NCI-H1436 treated with DMSO at 0.1 percent for 48 hours (cell line): Measurements from ENCODE around the gene OR2F2.

Source experiments
- DNase-seq: peaks from one replicate; lab custom pipeline; 2025; lab: John Stamatoyannopoulos, UW

Gene OR2F2

GRCh38 chr7:143914938-143915652 lies 19.9 kb upstream of the OR2F2 start:
- DNase-seq: no peak

- DNase-seq: no peak
Measured at GRCh38 chr7:143924851-143925250, 10.2 kb upstream of the OR2F2 start.

GRCh38 chr7:143929224-143929920 lies 5.7 kb upstream of the OR2F2 start:
- no peak for DNase-seq

DNA sequence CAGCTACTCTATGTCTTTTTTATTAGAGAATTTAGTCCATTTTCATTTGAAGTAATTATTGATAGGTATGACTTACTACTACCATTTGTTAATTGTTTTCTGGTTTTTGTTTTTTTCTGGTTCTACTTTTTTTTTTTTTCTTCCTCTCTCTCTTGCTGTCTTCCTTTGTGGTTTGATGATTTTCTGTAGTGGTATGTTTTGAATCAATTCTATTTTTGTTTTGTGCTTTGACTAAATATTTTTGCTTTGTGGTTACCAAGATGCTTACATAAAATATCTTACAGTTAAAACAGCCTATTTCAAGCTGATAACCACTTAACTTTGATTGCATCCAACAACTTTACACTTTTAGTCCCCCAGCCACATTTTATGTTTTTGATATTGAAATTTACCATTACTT lies 3.3 kb upstream of the OR2F2 start:
- no peak for DNase-seq

DNA sequence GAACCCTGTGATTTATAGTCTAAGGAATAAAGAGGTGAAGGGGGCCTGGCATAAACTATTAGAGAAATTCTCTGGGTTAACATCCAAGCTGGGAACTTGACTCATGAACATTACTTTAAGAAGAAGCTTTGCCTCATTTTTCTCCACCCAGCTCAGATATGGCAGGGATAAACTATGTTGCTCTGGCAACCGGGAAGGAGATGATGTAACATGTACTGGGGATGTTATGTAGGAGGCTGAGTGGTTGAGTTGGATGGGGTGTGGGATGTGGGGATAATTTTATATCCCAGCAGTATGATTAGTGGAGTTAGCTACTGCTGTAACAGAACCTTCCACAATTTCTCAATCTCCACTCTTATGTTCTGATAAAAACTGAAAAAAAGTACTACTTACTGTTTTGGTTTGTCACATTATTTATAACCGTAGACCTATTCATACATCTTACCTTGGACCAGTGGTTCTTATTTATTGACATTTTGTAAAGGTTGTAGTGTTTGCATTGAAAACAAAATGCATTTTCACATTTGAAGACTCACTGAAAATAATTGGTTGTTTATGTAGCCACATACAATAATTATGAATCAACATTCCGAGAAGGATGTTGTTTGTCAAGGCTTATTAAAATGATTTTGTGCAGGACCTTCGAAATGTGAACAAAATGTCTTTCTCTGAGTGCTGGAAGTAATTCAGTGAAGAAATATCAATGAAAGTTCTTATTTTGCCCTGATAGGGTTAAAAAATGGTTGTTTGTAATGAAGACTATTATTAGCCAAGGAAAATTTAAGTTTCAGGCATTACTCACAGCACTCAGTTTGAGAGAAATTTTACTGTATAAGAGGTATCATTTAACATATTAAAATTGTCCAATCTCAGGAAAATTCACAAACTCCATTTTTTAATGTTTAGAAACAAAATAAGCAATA lies 1.3 kb downstream of the OR2F2 start:
- no peak for DNase-seq

GRCh38 chr7:143938379-143939243 lies 3.6 kb downstream of the OR2F2 start:
- no peak for DNase-seq

- DNase-seq: no peak
Measured at GRCh38 chr7:143945423-143945822, 10.4 kb downstream of the OR2F2 start.

DNA sequence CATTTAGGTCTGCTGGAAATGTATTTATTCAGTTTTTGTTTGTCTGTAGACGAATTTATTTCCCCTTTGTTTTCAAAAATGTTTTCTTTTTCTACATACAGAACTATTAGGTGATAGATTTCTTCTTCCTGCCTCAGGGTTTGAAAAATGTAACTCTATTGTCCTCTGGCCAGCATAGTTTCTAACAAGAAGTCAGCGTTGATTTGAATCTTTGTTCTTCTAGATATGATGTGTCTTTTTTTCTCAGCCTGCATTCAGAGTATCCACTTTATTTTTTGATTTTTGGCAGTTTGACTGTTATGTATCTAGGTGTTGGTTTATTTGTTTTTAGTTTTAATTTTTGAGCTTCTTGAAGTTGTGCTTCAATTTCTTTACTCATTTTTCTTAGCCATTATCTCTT lies 12.1 kb downstream of the OR2F2 start:
- DNase-seq: no peak

DNA sequence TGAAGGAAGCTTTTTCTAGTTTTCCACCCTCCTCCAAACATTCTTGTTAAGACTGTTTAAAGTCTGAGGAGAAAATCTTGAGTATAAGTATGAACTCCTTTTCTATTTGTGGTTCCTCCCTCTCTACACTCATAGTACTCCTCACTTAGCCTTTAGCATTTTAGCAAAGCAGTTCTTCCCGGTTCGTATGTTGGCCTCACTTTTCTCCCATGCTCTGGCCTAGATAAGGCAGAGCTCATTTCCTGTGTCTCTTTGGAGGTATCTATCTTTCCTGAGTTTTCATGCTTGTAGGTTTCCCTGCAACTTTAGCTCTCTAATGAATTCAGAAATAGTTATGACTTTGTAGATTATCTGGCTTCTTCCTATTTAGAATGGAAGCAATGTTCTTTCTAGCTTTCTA lies 13.7 kb downstream of the OR2F2 start:
- DNase-seq: no peak

DNA sequence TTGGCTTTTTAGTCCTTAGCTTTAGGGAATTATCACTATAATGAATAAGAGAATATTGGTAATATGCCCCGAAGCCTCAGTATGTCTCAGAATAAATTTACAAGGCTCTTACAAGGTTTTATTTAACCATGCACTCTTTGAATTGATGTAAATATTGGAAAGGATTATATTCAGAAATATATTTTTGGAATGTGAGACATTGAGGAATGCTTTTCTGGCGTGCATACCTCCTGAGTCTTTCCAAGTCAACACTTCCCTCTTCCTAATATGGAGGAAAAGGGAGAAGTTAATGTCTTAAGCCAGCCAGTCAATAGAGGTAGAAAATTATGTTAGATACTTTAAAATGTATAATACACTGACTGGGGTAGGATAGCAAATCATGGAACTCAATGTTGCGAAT lies 18.4 kb downstream of the OR2F2 start:
- no peak for DNase-seq

DNA sequence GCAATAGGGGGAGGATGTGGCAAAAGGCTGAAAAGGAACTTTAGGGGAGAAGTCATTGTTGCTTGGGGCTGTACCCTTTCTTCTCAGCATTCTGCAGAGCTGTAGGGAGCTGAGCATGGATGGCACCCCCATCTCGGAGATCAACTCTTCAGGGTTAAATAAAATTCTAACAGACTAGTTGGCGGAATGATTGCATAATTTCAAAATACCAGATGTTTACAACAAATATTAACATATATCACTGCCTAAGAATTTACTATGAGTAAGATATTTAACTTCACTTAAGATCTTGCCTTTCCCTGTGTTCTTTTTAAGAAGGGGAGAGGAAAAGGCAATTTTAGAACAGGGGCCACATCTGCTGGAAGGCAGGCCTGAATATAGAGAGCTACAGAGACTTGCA lies 19.1 kb downstream of the OR2F2 start:
- DNase-seq: no peak

GRCh38 chr7:143954544-143954943 lies 19.5 kb downstream of the OR2F2 start, which contains the start of gene OR2F1:
TSS of gene OR2F1 (plus strand) at chr7:143954844. CDS start at chr7:143959971, 5,127 bp downstream.
- DNase-seq: no peak

DNA sequence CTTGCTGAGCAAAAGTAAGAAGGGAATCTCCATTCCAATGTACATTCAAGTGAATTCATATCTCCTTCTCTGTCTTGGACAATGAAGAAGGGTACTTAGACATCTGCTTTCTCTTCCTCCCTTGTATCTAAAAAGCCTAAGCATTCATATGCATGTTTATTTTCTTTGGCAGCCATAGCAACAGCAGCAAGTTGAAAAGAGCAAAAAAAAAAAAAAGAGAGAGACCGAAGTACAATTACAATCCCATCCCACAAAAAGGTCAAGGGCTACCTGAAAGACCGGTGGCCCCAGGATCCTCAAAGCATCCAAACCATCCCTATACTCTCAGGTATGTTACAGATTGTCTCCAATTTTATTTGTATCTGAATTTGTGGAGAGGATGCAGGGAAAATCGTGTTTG lies 23.7 kb downstream of the OR2F2 start:
- DNase-seq: no peak

DNA sequence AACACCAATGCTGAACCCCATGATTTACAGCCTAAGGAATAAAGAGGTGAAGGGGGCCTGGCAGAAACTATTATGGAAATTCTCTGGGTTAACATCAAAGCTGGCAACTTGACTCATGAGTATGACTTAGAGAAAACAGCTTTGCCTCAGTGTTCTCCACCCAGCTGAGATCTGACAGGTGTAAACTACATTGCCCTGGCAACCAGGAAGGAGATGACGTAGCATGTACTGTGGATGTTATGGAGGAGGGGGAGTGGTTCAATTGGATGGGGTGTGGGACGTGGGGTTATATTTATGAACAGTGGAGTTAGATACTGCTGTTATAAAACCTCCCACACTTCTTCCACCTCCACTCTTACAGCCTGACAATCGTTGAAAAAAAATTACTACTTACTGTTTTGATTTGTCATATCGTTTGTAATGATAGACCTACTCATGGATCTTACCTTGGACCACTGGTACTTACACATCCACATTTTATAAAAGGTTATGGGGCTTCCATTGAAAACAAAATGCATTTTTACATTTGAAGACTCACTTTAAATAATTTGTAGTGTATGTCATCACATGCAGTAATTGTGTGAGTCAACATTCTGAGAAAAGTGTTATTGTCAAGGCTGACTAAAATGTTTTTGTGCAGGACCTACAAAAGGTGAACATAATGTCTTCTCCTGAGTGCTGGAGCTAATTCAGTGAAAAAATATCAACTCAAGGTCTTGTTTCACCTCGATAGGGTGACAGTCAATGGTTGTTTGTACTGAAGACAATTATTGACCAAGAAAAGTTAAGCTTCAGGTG lies 26.0 kb downstream of the OR2F2 start:
- DNase-seq: no peak

DNA sequence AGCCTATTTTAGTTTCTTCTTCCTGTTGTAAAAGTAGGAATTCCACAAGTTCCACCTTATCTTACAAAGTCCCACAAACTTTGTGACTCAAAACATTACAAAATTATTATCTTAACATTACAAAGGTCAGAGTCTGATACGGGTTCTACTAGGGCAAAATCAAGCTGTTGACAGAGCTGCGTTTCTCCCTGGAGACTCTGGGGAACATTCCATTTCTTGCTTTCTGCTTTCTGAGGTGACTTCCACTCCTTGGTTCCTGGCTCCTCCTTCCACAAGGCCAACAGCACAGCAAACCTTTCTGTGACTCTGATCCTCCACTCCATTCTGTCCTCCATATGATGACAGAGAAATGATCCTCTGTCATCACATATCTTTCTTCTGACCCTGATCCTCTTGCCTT lies 30.2 kb downstream of the OR2F2 start:
- DNase-seq: no peak

GRCh38 chr7:143967398-143967797 lies 32.4 kb downstream of the OR2F2 start:
- DNase-seq: no peak

DNA sequence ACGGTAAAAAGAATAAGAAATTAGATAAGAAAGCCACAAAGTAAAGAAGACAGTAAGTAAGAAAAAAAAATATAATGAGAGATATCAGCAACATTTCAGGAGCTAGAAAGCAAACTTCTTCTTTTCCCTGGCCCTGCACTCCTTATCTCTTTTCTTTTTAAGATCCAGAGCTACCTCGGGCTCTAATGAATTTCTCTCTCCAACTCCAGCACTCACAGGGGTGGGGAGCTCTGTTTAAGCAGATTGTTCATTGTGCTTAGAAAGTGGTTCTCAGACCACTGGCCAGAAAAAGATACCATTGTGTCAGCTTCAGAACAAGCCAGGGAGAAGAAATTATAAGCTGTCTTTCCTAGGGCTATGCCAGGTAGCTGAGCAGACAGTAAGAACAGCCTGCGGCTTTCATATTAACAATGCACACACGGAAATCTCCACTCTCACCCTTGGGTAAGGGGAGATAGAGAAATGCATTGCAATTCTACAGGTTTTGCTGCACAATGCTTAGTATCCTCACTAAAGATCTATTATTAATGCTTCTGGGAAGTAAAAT lies 38.9 kb downstream of the OR2F2 start:
- DNase-seq: no peak

- no peak for DNase-seq
Measured at GRCh38 chr7:143974459-143974858, 39.4 kb downstream of the OR2F2 start.

GRCh38 chr7:143975617-143976016 lies 40.6 kb downstream of the OR2F2 start:
- no peak for DNase-seq

DNA sequence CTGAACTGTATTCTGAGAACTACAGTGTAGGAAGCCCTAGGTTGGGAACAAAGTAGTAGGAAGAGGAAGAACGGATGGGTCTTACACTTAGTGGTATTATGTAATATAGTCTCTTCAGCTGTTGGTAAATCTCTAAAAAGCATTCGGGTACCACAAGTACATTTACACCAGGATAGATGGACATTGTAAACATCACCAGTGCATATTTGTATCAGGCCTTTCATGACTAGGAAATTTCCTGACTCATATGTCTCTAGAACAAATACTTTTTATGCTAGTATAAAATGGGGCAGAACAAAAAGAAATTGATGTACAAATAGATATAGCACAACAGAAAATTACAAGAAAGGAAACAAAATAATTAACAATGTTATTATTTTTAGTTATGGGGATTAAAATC lies 43.6 kb downstream of the OR2F2 start:
- DNase-seq: no peak

GRCh38 chr7:143979359-143979758 lies 44.3 kb downstream of the OR2F2 start:
- DNase-seq: no peak
